WTC11 (cell line): ENCODE results near the gene IDUA. TPM values are rescaled to one million over a fixed set of nuclear protein-coding genes. Genes with fewer than 3 reads are reported as not detected.
"Not testable (repeated sequence)": the region's sequence is repeated elsewhere in the genome, so short reads cannot be mapped to it uniquely, and the experiment has no call there.

ENCODE experiments used
- ATAC-seq: fragments of 200-7000 bp; cut with Tn5 transposase; 2 replicates; pipeline ENCODE4 v1.10.0; 2021; ENCODE audit warnings: mild to moderate bottlenecking, moderate library complexity
- CTCF ChIA-PET: fragments of 300-600 bp; sonication (Branson Sonifier 250); formaldehyde crosslinking; loops from one replicate; lab custom pipeline; 2021; ENCODE audit warnings: antibody characterized with exemption; lab: Charles Lee
- POLR2A ChIA-PET: fragments of 350-600 bp; sonication (Branson Sonifier 250); formaldehyde crosslinking; loops from one replicate; lab custom pipeline; 2021; ENCODE audit warnings: antibody characterized with exemption; lab: Charles Lee
- DNase-seq: peaks from one replicate; pipeline ENCODE4 v3.0.0; 2021; ENCODE audit warnings: low spot score
- H3K27ac Mint-ChIP-seq: 2 replicates; pipeline ENCODE4 v1.8.0; 2021; ENCODE audit warnings: mixed read lengths
- H3K27me3 Mint-ChIP-seq: 2 replicates; pipeline ENCODE4 v1.8.0; 2021; ENCODE audit warnings: low read depth, mild to moderate bottlenecking, moderate library complexity, mixed read lengths
- H3K36me3 Mint-ChIP-seq: 2 replicates; pipeline ENCODE4 v1.8.0; 2021; ENCODE audit warnings: mixed read lengths
- H3K4me1 Mint-ChIP-seq: 2 replicates; pipeline ENCODE4 v1.8.0; 2022; ENCODE audit warnings: mixed read lengths
- H3K4me3 Mint-ChIP-seq: 2 replicates; pipeline ENCODE4 v1.8.0; 2021; ENCODE audit warnings: mild to moderate bottlenecking, moderate library complexity, mixed read lengths
- H3K9me3 Mint-ChIP-seq: 2 replicates; pipeline ENCODE4 v1.8.0; 2021; ENCODE audit warnings: mixed read lengths
- ARID4B ChIP-seq: sonication (generic); formaldehyde crosslinking; IDR thresholded peaks from 2 replicates; pipeline ENCODE4 v1.8.0; 2023; ENCODE audit warnings: missing genetic modification reagents, mild to moderate bottlenecking, borderline replicate concordance
- ATF6 ChIP-seq: sonication (generic); formaldehyde crosslinking; IDR thresholded peaks from 2 replicates; pipeline ENCODE4 v1.8.1; 2023; ENCODE audit warnings: mild to moderate bottlenecking, missing genetic modification reagents
- E2F5 ChIP-seq: sonication (generic); formaldehyde crosslinking; IDR thresholded peaks from 2 replicates; pipeline ENCODE4 v1.8.1; 2022; ENCODE audit warnings: mild to moderate bottlenecking, moderate library complexity, missing genetic modification reagents
- ETV6 ChIP-seq: sonication (generic); formaldehyde crosslinking; IDR thresholded peaks from 2 replicates; pipeline ENCODE4 v1.8.1; 2022; ENCODE audit warnings: mild to moderate bottlenecking, missing genetic modification reagents
- FOXK1 ChIP-seq: sonication (generic); formaldehyde crosslinking; IDR thresholded peaks from 2 replicates; pipeline ENCODE4 v1.8.0; 2022; ENCODE audit warnings: mild to moderate bottlenecking, moderate library complexity, missing genetic modification reagents
- MLX ChIP-seq: sonication (generic); formaldehyde crosslinking; IDR thresholded peaks from 2 replicates; pipeline ENCODE4 v1.8.1; 2023; ENCODE audit warnings: mild to moderate bottlenecking, missing genetic modification reagents, moderate library complexity
- NR2C2 ChIP-seq: sonication (generic); formaldehyde crosslinking; IDR thresholded peaks from 2 replicates; pipeline ENCODE4 v1.8.0; 2022; ENCODE audit warnings: mild to moderate bottlenecking, missing genetic modification reagents
- PRRX2 ChIP-seq: fragments of 250-450 bp; sonication (Bioruptor Pico); IDR thresholded peaks from 2 replicates; pipeline ENCODE4 v1.8.0; 2021; ENCODE audit warnings: mild to moderate bottlenecking
- RELA ChIP-seq: sonication (generic); formaldehyde crosslinking; IDR thresholded peaks from 2 replicates; pipeline ENCODE4 v1.8.1; 2022; ENCODE audit warnings: missing genetic modification reagents, mild to moderate bottlenecking, borderline replicate concordance
- SP1 ChIP-seq: sonication (generic); formaldehyde crosslinking; conservative IDR thresholded peaks from 2 replicates; pipeline ENCODE4 v1.8.1; 2022; ENCODE audit warnings: missing genetic modification reagents
- TCF7 ChIP-seq: sonication (generic); formaldehyde crosslinking; IDR thresholded peaks from 2 replicates; pipeline ENCODE4 v1.8.0; 2022; ENCODE audit warnings: mild to moderate bottlenecking, low read depth, missing genetic modification reagents, moderate library complexity
- USF1 ChIP-seq: sonication (generic); formaldehyde crosslinking; IDR thresholded peaks from 2 replicates; pipeline ENCODE4 v1.8.0; 2022; ENCODE audit warnings: mild to moderate bottlenecking, missing genetic modification reagents
- ZMAT4 ChIP-seq: fragments of 250-450 bp; sonication (Bioruptor Pico); IDR thresholded peaks from 2 replicates; pipeline ENCODE4 v1.9.0; 2021; ENCODE audit warnings: mild to moderate bottlenecking
- total RNA-seq: library from RNA; stranded (reverse); gene quantifications from 3 replicates; pipeline ENCODE4 v1.2.3, GENCODE V29; 2021

IDUA gene
- total RNA-seq, 1 experiment from 2014 or later: 8.7 TPM

- TF ChIP-seq ATF6 (no peak), ETV6 (CRISPR knock-in tag) (no peak), PRRX2 (CRISPR knock-in tag) (no peak), ZMAT4 (CRISPR knock-in tag) (no peak), ARID4B (CRISPR knock-in tag) (0 out of 2 replicates have a peak, but pooled peaks have one; percentile 26)
Observed at GRCh38 chr4:972651-973424, 14.0 kb upstream of the IDUA start (continued).

- H3K27me3 Mint-ChIP-seq: peaks cover 24% of the 10 kb centered on the region
- peak within 1 kb of the TSS; percentile 47 for H3K4me3 Mint-ChIP-seq
- no peak within 1 kb of the TSS for H3K27ac Mint-ChIP-seq
- DNase-seq: peak; percentile 80
- peak; percentile 90 for ATAC-seq
- H3K36me3 Mint-ChIP-seq: 0 out of 2 replicates have a peak, but pooled peaks cover 2% of the 10 kb centered on the region
- TF ChIP-seq E2F5 (CRISPR knock-in tag) (no peak), ETV6 (CRISPR knock-in tag) (0 out of 2 replicates have a peak, but pooled peaks have one; percentile 22), SP1 (CRISPR knock-in tag) (peak; percentile 50; the same call in 1 of the 2 replicates)
- POLR2A ChIA-PET: no interaction called here
- CTCF ChIA-PET: interaction anchor here (1.1 to 1.9 kb wide), 3 partner anchors 14 to 47 kb away, joined by 3 to 7 read pairs (median 4); no protein-coding TSS in a partner anchor
- peaks cover 3% of the 10 kb centered on the region; the same call in 1 of the 2 replicates for H3K9me3 Mint-ChIP-seq
- no peaks in the 10 kb centered on the region for H3K4me1 Mint-ChIP-seq
Observed at GRCh38 chr4:973431-974397, 13.1 kb upstream of the IDUA start, which contains the start of gene DGKQ. TSS of gene DGKQ (minus strand) at chr4:973569. CDS start at chr4:973482, 87 bp downstream.

GRCh38 chr4:974668-975067 lies 12.2 kb upstream of the IDUA start:
- Mint-ChIP-seq H3K4me3 (no peak overlapping the region), H3K9me3 (peaks cover 3% of the 10 kb centered on the region; the same call in 1 of the 2 replicates), H3K27me3 (peaks cover 21% of the 10 kb centered on the region)
- ATAC-seq: no peak
- POLR2A ChIA-PET: no interaction called here
- CTCF ChIA-PET: interaction anchor here (1.6 kb wide), 1 partner anchor 13 kb away, joined by 4 read pairs; no protein-coding TSS in a partner anchor
- TF ChIP-seq MLX (CRISPR knock-in tag): no peak
- TF ChIP-seq FOXK1 (CRISPR knock-in tag): no peak
- no peak for TF ChIP-seq NR2C2 (CRISPR knock-in tag)
- TF ChIP-seq TCF7 (CRISPR knock-in tag): no peak
- no peak for TF ChIP-seq USF1 (CRISPR knock-in tag)
- TF ChIP-seq RELA (CRISPR knock-in tag): no peak
- TF ChIP-seq, all 79 proteins: peak for 0
- no peak overlapping the region for H3K27ac Mint-ChIP-seq
- no peak for DNase-seq
- H3K4me1 Mint-ChIP-seq: peaks cover 4% of the 10 kb centered on the region; the same call in 1 of the 2 replicates
- 0 out of 2 replicates have a peak, but pooled peaks cover 2% of the 10 kb centered on the region for H3K36me3 Mint-ChIP-seq

- H3K9me3 Mint-ChIP-seq, DNase-seq, H3K4me3 Mint-ChIP-seq, ATAC-seq, H3K4me1 Mint-ChIP-seq, H3K36me3 Mint-ChIP-seq, POLR2A ChIA-PET, CTCF ChIA-PET, H3K27ac Mint-ChIP-seq: not testable (repeated sequence)
- peaks cover 21% of the 10 kb centered on the region for H3K27me3 Mint-ChIP-seq
Observed at GRCh38 chr4:976016-976415, 10.8 kb upstream of the IDUA start.
